Measurements from ENCODE around the gene PTPN22.
"Not testable (repeated sequence)": the region's sequence is repeated elsewhere in the genome, so short reads cannot be mapped to it uniquely, and the experiment has no call there.

The PTPN22 gene

GRCh38 chr1:113886417-113887401, 15.2 kb upstream of the PTPN22 start:
- no peak for DNase-seq

DNA sequence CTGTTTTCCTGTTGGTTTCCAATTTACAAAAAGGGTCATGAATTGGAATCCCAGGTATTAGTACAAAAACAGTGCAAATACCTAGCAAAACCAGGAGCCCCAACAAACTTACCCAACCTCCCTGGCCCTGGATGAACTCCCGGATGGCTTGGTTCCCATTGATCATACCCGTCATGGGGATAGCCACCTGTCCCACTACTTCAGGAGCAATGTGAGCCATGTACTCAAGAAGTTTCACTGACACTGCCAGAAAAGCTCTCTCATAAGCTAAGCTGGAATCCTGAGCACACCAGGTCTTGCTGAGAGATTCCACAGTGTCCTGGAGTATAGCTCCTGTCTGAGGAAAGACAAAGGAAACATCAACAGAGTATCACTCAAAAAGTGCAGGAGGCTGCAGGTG, 10.1 kb upstream of the PTPN22 start:
- no peak for DNase-seq

- no peak for DNase-seq
These were observed 8.2 kb upstream of the PTPN22 start for GRCh38 chr1:113879739-113880038.

- no peak for DNase-seq
These were observed 4.7 kb upstream of the PTPN22 start for GRCh38 chr1:113876176-113876575.

DNA sequence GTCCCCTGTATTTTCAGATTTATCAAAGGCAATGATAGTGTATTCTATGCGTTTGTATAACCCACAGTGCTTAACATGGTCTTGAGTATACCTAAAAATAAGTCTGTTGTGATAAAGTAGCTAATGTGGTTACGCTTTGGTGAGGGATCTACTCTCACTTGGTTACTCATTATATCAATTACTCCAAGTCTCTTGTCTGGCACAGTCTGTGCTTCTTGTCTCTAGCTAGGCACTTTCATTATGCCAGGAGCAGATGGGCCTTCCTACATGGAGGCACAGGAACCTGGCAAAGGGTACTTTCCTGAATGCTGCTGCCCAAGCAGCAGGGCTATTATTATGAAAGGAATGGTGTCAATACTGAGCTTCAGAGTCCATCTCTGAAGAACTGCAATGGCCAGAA, 4.2 kb upstream of the PTPN22 start:
- DNase-seq: no peak

- no peak for DNase-seq
These were observed 2.7 kb upstream of the PTPN22 start for GRCh38 chr1:113874012-113874879.

GRCh38 chr1:113872219-113872935, 865 bp upstream of the PTPN22 start:
- no peak for DNase-seq

DNA sequence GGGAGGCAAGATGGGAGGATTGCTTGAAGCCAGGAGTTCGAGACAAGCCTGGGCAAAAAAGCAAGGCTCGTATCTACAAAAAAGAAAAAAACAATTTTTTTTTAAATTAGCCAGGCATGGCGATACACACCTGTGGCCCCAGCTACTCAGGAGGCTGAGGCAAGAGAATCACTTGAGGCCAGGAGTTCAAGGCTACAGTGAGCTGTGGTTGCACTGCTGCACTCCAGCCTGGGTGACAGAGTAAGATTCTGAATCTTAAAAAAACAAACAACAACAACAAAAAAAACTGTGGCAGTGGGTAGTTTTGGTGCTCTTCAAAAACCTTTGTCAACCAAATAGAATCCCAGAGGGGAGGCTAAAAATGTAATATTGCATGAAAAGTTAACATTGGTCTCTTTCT, 734 bp downstream of the PTPN22 start:
- no peak for DNase-seq

DNA sequence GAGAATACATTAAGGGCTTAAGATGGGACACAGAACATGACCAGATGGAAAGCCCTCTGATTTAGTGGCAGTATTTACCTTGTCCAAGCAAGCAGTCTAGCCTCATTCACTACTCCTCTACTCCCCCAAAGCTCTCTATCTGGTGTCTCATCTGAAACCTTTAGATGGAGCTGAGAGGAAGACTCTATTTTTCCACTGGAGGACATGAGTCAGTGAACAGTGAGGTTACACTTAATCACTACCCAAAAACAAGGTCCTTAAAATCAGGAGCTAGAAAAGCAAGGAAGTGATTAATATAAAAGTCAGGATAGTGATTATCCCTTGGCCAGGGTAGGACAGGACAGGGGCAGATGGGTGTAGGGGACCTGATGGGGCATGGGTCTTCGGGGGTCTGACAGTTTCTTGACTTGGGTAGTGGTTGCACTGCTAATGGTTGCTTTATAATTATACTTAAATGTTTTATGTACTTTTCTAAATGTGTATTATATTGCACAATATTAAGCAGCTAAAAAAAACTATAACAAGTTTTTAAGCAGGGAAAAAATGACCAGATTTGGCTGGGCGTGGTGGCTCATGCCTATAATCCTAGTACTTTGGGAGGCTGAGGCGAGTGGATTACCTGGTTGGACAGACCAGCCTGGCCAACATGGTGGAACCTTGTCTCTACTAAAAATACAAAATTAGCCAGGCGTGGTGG, 3.0 kb downstream of the PTPN22 start:
- no peak for DNase-seq

DNA sequence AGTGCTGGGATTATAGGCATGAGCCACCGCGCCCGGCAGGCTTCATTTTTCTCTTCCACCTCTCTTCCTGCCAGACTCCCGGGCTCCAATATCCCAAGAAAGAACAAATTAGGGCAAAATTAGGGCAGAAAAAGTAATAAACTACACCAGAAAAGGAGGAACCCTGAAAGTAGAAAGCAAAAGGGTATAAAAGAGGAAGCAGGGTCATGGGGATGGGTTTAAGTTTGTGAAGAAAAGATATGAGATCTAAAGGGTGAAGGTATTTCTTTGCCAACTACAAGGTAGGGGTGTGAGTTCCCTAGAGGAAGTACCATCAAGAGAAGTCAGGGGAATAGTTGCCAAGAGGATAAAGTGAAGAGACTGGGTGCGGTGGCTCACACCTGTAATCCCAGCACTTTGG, 9.9 kb downstream of the PTPN22 start:
- no peak for DNase-seq

GRCh38 chr1:113860891-113861290, 10.6 kb downstream of the PTPN22 start:
- DNase-seq: no peak

DNA sequence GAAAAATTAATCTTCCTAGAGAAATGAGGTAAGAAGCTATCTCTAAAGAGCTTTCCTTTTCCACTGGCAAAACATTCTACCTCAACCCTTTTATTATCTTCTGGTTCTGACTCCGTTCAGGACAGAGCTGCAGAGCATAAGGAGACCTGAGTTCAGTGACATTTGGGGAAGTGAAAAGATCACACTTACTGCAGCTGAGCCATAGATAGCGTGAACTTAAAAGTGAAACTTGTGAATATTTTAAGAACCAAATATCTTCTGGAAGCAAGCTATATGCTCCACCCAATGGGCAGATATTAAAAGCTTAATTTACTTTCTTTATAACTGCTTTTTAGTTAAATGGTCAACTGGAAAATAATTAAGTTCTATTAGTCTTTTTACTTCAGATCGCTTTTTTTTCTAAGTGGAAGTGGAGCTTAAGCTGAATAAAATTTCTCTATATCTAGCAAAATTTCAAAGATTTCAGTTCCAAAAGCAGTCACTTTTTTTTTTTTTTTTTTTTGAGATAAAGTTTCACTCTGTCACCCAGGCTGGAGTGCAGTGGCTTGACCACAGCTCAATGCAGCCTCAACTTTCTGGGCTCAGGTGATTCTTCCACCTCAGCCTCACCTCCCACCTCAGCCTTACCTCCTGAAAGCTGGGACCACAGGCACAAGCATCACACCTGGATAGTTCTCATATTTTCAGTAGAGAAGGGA, 11.9 kb downstream of the PTPN22 start:
- DNase-seq: no peak

DNA sequence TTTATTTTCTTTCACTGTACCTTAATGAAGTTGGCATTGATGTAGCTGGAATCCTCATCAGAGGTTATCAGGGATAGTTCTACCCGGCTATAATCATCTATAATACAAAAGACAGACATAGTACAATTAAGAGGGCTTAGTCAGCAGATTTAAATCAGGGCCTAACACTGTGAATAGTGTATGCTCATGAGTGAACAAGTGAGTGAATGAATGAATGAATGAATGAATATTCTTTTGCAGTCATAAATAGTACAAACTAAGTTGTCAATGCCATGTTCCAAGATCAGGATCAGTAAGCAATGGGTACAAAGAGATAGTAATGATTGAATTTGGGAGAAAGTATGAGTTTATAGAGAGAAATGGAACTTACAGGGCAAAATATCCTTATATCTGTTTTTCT, 12.5 kb downstream of the PTPN22 start:
- no peak for DNase-seq

GRCh38 chr1:113858418-113858817, 13.1 kb downstream of the PTPN22 start:
- no peak for DNase-seq

DNA sequence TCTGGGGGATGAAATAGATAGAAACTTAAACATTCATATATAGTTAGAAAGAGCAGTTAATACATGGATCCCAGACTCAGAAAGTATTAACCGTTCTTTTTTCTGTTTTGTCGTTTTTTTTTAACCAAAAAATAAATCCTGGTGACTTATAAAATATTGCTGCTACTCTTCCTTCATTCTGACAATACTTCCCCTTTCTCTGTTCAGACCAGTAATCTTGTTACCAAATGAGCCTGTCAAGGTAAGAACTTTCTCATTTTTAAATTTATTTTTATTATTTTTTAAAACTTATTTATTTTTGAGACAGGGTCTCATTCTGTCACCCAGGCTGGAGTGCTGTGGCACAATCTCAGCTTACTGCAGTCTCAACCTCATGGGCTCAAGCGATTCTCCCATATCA, 13.7 kb downstream of the PTPN22 start:
- DNase-seq: no peak

- no peak for DNase-seq
These were observed 15.1 kb downstream of the PTPN22 start for GRCh38 chr1:113856401-113856790.

- no peak for DNase-seq
These were observed 15.7 kb downstream of the PTPN22 start for GRCh38 chr1:113855630-113856400.

- DNase-seq: no peak
These were observed 17.3 kb downstream of the PTPN22 start for GRCh38 chr1:113854234-113854633.

DNA sequence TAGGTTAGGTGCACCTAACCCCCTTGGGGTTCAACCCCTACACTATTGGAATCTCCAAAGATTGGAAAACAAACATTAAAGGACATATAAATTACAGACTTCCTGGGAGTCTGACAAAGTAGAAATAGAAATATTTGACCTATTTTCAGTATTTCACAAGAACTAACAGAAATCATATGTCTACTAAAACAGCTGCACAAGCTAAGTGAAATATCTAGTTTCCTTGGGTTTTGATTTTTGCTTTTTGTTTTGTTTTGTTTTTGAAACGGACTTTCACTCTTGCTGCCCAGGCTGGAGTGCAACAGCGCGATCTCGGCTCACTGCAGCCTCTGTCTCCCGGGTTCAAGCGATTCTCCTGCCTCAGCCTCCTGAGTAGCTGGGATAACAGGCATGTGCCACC, 18.8 kb downstream of the PTPN22 start:
- DNase-seq: not testable (repeated sequence)

GRCh38 chr1:113850127-113850796, 21.2 kb downstream of the PTPN22 start:
- DNase-seq: no peak

GRCh38 chr1:113849072-113849471, 22.4 kb downstream of the PTPN22 start:
- DNase-seq: no peak
